GM12891 (cell line): ENCODE measurements around the gene IGF1.

ENCODE experiments used
- POLR2A ChIP-seq: IDR thresholded peaks from 2 replicates; pipeline ENCODE4 v1.6.1; 2011; ENCODE audit warnings: low read depth, low read length, control low read depth
- POLR2AphosphoS5 ChIP-seq: IDR thresholded peaks from 2 replicates; pipeline ENCODE4 v1.6.1; 2011; ENCODE audit warnings: low read depth, low read length, control low read depth
- POU2F2 ChIP-seq: IDR thresholded peaks from 2 replicates; pipeline ENCODE4 v1.6.1; 2011; ENCODE audit warnings: low read depth, mild to moderate bottlenecking, control low read depth, low read length, moderate library complexity
- SPI1 ChIP-seq: IDR thresholded peaks from 2 replicates; pipeline ENCODE4 v1.6.1; 2011; ENCODE audit warnings: low read depth, low read length, control low read depth
- TAF1 ChIP-seq: IDR thresholded peaks from 2 replicates; pipeline ENCODE4 v1.6.1; 2011; ENCODE audit warnings: low read depth, low read length, control low read depth

DNA sequence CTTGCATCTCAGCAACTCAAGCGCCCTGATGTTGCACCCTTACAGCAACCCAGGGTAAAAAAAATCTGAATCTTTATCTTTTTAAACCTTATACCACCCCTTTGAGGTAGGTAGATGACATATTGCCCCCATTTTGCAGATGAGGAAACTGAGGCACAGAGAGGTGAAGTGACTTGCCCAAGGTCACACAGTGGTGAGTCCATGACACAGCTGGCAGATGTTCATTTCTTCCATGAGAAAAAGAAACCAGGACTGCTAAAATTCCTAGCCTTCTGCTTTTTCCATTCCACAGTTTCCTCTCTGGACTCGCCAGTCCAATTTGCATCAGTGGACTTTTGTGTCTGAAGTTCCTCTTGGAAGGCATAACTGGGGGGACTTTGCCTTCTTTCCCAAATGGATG lies 79.3 kb downstream of the IGF1 start:
- no peak for TF ChIP-seq TAF1
- TF ChIP-seq POU2F2, result no peak
- no peak for TF ChIP-seq POLR2AphosphoS5
- no peak for TF ChIP-seq POLR2A
- no peak for TF ChIP-seq SPI1
